Fibroblast of villous mesenchyme (primary cell): Measurements from ENCODE around the gene KCNQ1. TPM values are rescaled to one million over a fixed set of nuclear protein-coding genes. Genes with fewer than 3 reads are reported as not detected.
"Not testable (repeated sequence)": the region's sequence is repeated elsewhere in the genome, so short reads cannot be mapped to it uniquely, and the experiment has no call there.

Experiments used
- DNase-seq: peaks from one replicate; pipeline ENCODE4 v3.0.0-alpha.2; 2010; ENCODE audit warnings: low read depth
- H3K4me3 ChIP-seq: 2 replicates; pipeline ENCODE4 v1.5.1; 2011; ENCODE audit warnings: low read depth, mild to moderate bottlenecking, low read length
- CTCF ChIP-seq: IDR thresholded peaks from 2 replicates; pipeline ENCODE4 v1.5.1; 2012; ENCODE audit warnings: low read depth, mild to moderate bottlenecking, low read length; ENCODE audit not compliant: insufficient read depth
- total RNA-seq: library from RNA; depleted of rRNA; stranded (reverse); fragments of >200 nt; gene quantifications from 2 replicates; pipeline ENCODE4 v1.2.3, GENCODE V29; 2012

The KCNQ1 gene
- total RNA-seq, 1 donor: not detected

GRCh38 chr11:2630679-2631078, 185.9 kb downstream of the KCNQ1 start:
- DNase-seq: no peak

GRCh38 chr11:2631161-2631560, 186.4 kb downstream of the KCNQ1 start:
- no peak overlapping the region for H3K4me3 ChIP-seq
- TF ChIP-seq CTCF: no peak
- no peak for DNase-seq

More at GRCh38 chr11:2630679-2631078, 185.9 kb downstream of the KCNQ1 start:
- TF ChIP-seq CTCF: no peak
- no peak overlapping the region for H3K4me3 ChIP-seq

- not testable (repeated sequence) for DNase-seq, H3K4me3 ChIP-seq
Measured at GRCh38 chr11:2639763-2640162, 195.0 kb downstream of the KCNQ1 start.

GRCh38 chr11:2641623-2642022, 196.8 kb downstream of the KCNQ1 start:
- TF ChIP-seq CTCF: no peak
- no peak overlapping the region for H3K4me3 ChIP-seq
- DNase-seq: no peak

GRCh38 chr11:2643746-2644145, 198.9 kb downstream of the KCNQ1 start:
- no peak for TF ChIP-seq CTCF
- H3K4me3 ChIP-seq: no peak overlapping the region
- no peak for DNase-seq

- no peak for TF ChIP-seq CTCF
- no peak overlapping the region for H3K4me3 ChIP-seq
- DNase-seq: no peak
Measured at GRCh38 chr11:2644844-2645778, 200.3 kb downstream of the KCNQ1 start.

- DNase-seq: no peak
- no peak for TF ChIP-seq CTCF
- no peak overlapping the region for H3K4me3 ChIP-seq
Measured at GRCh38 chr11:2645779-2646118, 200.9 kb downstream of the KCNQ1 start.
